HepG2 (cell line): ENCODE results near the gene ADAM15. TPM values are rescaled to one million over a fixed set of nuclear protein-coding genes. Genes with fewer than 3 reads are reported as not detected.

Experiments
- CBX1 ChIP-seq: IDR thresholded peaks from one replicate; pipeline ENCODE4 v1.6.1; 2016; ENCODE audit warnings: antibody characterized with exemption, low read depth
- HBP1 ChIP-seq: IDR thresholded peaks from 2 replicates; pipeline ENCODE4 v1.6.1; 2016; ENCODE audit warnings: low read depth, control low read depth
- MXD1 ChIP-seq: sonication (generic); formaldehyde crosslinking; IDR thresholded peaks from 2 replicates; pipeline ENCODE4 v1.4.0; 2020; ENCODE audit warnings: mild to moderate bottlenecking, missing genetic modification reagents
- PLSCR1 ChIP-seq: sonication (generic); formaldehyde crosslinking; IDR thresholded peaks from 2 replicates; pipeline ENCODE4 v1.5.0; 2020; ENCODE audit warnings: missing genetic modification reagents, mild to moderate bottlenecking, borderline replicate concordance
- POLR2G ChIP-seq: fragments of 200-400 bp; formaldehyde crosslinking; IDR thresholded peaks from 2 replicates; pipeline ENCODE4 v1.6.1; 2018; ENCODE audit warnings: mild to moderate bottlenecking, low read depth, low read length, moderate library complexity
- RFX3 ChIP-seq: IDR thresholded peaks from 2 replicates; pipeline ENCODE4 v1.6.1; 2016; ENCODE audit warnings: missing biosample characterization, missing genetic modification reagents
- SP4 ChIP-seq: sonication (generic); formaldehyde crosslinking; IDR thresholded peaks from 2 replicates; pipeline ENCODE4 v1.8.1; 2023; ENCODE audit warnings: mild to moderate bottlenecking, missing genetic modification reagents
- ZKSCAN5 ChIP-seq: sonication (generic); formaldehyde crosslinking; IDR thresholded peaks from 2 replicates; pipeline ENCODE4 v1.5.1; 2020; ENCODE audit warnings: mild to moderate bottlenecking, missing genetic modification reagents
- ZNF343 ChIP-seq: sonication (generic); formaldehyde crosslinking; IDR thresholded peaks from 2 replicates; pipeline ENCODE4 v1.4.0; 2020; ENCODE audit warnings: mild to moderate bottlenecking, missing genetic modification reagents
- ZNF460 ChIP-seq: sonication (generic); formaldehyde crosslinking; IDR thresholded peaks from 2 replicates; pipeline ENCODE4 v1.5.1; 2020; ENCODE audit warnings: missing genetic modification reagents, mild to moderate bottlenecking, borderline replicate concordance
- ZNF660 ChIP-seq: sonication (generic); formaldehyde crosslinking; IDR thresholded peaks from 2 replicates; pipeline ENCODE4 v1.5.1; 2020; ENCODE audit warnings: mild to moderate bottlenecking, low read depth, missing genetic modification reagents, borderline replicate concordance
- ZNF781 ChIP-seq: sonication (generic); formaldehyde crosslinking; IDR thresholded peaks from 2 replicates; pipeline ENCODE4 v1.5.1; 2020; ENCODE audit warnings: borderline replicate concordance, mild to moderate bottlenecking, missing genetic modification reagents; ENCODE audit errors: not compliant biosample characterization
- ZNF800 ChIP-seq: sonication (generic); formaldehyde crosslinking; IDR thresholded peaks from 2 replicates; pipeline ENCODE4 v1.4.0; 2020; ENCODE audit warnings: missing genetic modification reagents
- ZNF816 ChIP-seq: sonication (generic); formaldehyde crosslinking; IDR thresholded peaks from 2 replicates; pipeline ENCODE4 v1.8.0; 2022; ENCODE audit warnings: missing genetic modification reagents, mild to moderate bottlenecking, borderline replicate concordance
- polyA plus RNA-seq, 8 experiments: library from polyadenylated mRNA; depleted of rRNA in 3 of 8; stranded (reverse) in 7 of 8; unstranded in 1 of 8; fragments of >200 nt; fragmentation: Illumina TruSeq in 4 of 8; extraction: Trizol in 4 of 8; gene quantifications; 2 replicates each; pipeline versions ENCODE4 v1.2.1 to v1.2.3, GENCODE V29; 2011 to 2016; ENCODE audit warnings: low read depth in 4 of 8, missing spikeins in 1 of 8, mixed read lengths in 1 of 8; ENCODE audit not compliant: insufficient read depth in 1 of 8
- total RNA-seq, 5 experiments: library from RNA; depleted of rRNA; stranded (reverse); fragments of >200 nt; fragmentation: Illumina TruSeq; extraction: Trizol; gene quantifications; 2 replicates each; pipeline ENCODE4 v1.2.3, GENCODE V29; 2016; ENCODE audit warnings: low read depth in 1 of 5
- TF ChIP-seq, protein P1 (sequence below): sonication (generic); formaldehyde crosslinking; IDR thresholded peaks from 2 replicates; pipeline ENCODE4 v1.5.0; 2020; ENCODE audit warnings: mild to moderate bottlenecking, missing genetic modification reagents
- TF ChIP-seq, protein P2 (sequence below): sonication (generic); formaldehyde crosslinking; IDR thresholded peaks from 2 replicates; pipeline ENCODE4 v1.5.1; 2020; ENCODE audit warnings: missing genetic modification reagents, mild to moderate bottlenecking, borderline replicate concordance

Gene ADAM15
- total and polyA plus RNA-seq, 2 of the 13 experiments (the other 11 are each of a cell fraction or from before 2014, with no cell fraction given) = 17.9 to 25.6 TPM

- TF ChIP-seq ZNF800 (CRISPR knock-in tag) = no peak
- TF ChIP-seq ZKSCAN5 (CRISPR knock-in tag) = peak; percentile 62
- peak; percentile 60 for TF ChIP-seq SP4 (CRISPR knock-in tag)
- TF ChIP-seq ZNF781 (CRISPR knock-in tag) = no peak
- no peak; the same call in 1 of the 2 replicates for TF ChIP-seq ZNF343 (CRISPR knock-in tag)
- TF ChIP-seq POLR2G = peak; percentile 67
- TF ChIP-seq ZNF816 (CRISPR knock-in tag) = no peak
- TF ChIP-seq, protein P1, sequence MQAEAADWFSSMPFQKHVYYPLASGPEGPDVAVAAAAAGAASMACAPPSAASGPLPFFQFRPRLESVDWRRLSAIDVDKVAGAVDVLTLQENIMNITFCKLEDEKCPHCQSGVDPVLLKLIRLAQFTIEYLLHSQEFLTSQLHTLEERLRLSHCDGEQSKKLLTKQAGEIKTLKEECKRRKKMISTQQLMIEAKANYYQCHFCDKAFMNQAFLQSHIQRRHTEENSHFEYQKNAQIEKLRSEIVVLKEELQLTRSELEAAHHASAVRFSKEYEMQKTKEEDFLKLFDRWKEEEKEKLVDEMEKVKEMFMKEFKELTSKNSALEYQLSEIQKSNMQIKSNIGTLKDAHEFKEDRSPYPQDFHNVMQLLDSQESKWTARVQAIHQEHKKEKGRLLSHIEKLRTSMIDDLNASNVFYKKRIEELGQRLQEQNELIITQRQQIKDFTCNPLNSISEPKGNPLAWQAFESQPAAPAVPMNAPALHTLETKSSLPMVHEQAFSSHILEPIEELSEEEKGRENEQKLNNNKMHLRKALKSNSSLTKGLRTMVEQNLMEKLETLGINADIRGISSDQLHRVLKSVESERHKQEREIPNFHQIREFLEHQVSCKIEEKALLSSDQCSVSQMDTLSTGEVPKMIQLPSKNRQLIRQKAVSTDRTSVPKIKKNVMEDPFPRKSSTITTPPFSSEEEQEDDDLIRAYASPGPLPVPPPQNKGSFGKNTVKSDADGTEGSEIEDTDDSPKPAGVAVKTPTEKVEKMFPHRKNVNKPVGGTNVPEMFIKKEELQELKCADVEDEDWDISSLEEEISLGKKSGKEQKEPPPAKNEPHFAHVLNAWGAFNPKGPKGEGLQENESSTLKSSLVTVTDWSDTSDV (CRISPR knock-in tag) = no peak
- TF ChIP-seq, protein P2, sequence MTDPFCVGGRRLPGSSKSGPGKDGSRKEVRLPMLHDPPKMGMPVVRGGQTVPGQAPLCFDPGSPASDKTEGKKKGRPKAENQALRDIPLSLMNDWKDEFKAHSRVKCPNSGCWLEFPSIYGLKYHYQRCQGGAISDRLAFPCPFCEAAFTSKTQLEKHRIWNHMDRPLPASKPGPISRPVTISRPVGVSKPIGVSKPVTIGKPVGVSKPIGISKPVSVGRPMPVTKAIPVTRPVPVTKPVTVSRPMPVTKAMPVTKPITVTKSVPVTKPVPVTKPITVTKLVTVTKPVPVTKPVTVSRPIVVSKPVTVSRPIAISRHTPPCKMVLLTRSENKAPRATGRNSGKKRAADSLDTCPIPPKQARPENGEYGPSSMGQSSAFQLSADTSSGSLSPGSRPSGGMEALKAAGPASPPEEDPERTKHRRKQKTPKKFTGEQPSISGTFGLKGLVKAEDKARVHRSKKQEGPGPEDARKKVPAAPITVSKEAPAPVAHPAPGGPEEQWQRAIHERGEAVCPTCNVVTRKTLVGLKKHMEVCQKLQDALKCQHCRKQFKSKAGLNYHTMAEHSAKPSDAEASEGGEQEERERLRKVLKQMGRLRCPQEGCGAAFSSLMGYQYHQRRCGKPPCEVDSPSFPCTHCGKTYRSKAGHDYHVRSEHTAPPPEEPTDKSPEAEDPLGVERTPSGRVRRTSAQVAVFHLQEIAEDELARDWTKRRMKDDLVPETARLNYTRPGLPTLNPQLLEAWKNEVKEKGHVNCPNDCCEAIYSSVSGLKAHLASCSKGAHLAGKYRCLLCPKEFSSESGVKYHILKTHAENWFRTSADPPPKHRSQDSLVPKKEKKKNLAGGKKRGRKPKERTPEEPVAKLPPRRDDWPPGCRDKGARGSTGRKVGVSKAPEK (CRISPR knock-in tag) = no peak; the same call in 1 of the 2 replicates
- no peak for TF ChIP-seq ZNF460 (CRISPR knock-in tag)
- peak; percentile 66 for TF ChIP-seq MXD1
- TF ChIP-seq RFX3 (CRISPR knock-in tag) = peak; percentile 57
- no peak for TF ChIP-seq HBP1 (CRISPR knock-in tag)
- no peak for TF ChIP-seq PLSCR1 (CRISPR knock-in tag)
- no peak for TF ChIP-seq ZNF660 (CRISPR knock-in tag)
- peak; percentile 32 for TF ChIP-seq CBX1
Observed at GRCh38 chr1:155084722-155085503, 33.8 kb downstream of the ADAM15 start (continued).
